Osteoblast (primary cell): Measurements from ENCODE around the gene GNS. TPM values are rescaled to one million over a fixed set of nuclear protein-coding genes. Genes with fewer than 3 reads are reported as not detected.

ENCODE experiments used
- DNase-seq: peaks from one replicate; pipeline ENCODE4 v3.0.0; 2011; ENCODE audit warnings: low spot score, mixed read lengths; ENCODE audit not compliant: insufficient read length; ENCODE audit errors: missing footprints
- H2AFZ ChIP-seq: 2 replicates; pipeline ENCODE4 v1.6.0; 2011; ENCODE audit warnings: mild to moderate bottlenecking, low read length
- H3K27ac ChIP-seq: 2 replicates; pipeline ENCODE4 v1.5.1; 2011; ENCODE audit warnings: mild to moderate bottlenecking, low read depth, low read length, moderate library complexity
- H3K27me3 ChIP-seq: 2 replicates; pipeline ENCODE4 v1.6.0; 2012; ENCODE audit warnings: mild to moderate bottlenecking, control low read depth, inconsistent platforms, low read length, moderate library complexity; ENCODE audit not compliant: insufficient read depth
- H3K36me3 ChIP-seq: 2 replicates; pipeline ENCODE4 v1.5.1; 2011; ENCODE audit warnings: mild to moderate bottlenecking, low read length, control low read depth, moderate library complexity; ENCODE audit not compliant: insufficient read depth
- H3K4me1 ChIP-seq: 2 replicates; pipeline ENCODE4 v1.5.1; 2011; ENCODE audit warnings: mild to moderate bottlenecking, low read length, control low read depth, moderate library complexity; ENCODE audit not compliant: insufficient read depth
- H3K4me2 ChIP-seq: 2 replicates; pipeline ENCODE4 v1.6.0; 2011; ENCODE audit warnings: mild to moderate bottlenecking, low read length; ENCODE audit not compliant: insufficient read depth
- H3K4me3 ChIP-seq: fragments of 200-600 bp; sonication (generic); 3 replicates; pipeline ENCODE4 v1.5.1; 2012; ENCODE audit warnings: mild to moderate bottlenecking, low read length, inconsistent platforms; ENCODE audit not compliant: insufficient read depth
- H3K79me2 ChIP-seq: 2 replicates; pipeline ENCODE4 v1.6.0; 2012; ENCODE audit warnings: mild to moderate bottlenecking, low read length, control low read depth, inconsistent platforms; ENCODE audit not compliant: insufficient read depth
- H3K9me3 ChIP-seq: 2 replicates; pipeline ENCODE4 v1.5.1; 2011; ENCODE audit warnings: low read depth, low read length, control low read depth
- H4K20me1 ChIP-seq: 2 replicates; pipeline ENCODE4 v1.6.0; 2012; ENCODE audit warnings: mild to moderate bottlenecking, low read length, control low read depth; ENCODE audit not compliant: insufficient read depth
- total RNA-seq: library from RNA; depleted of rRNA; stranded (reverse); fragments of >200 nt; gene quantifications from 2 replicates; pipeline ENCODE4 v1.2.3, GENCODE V29; 2012
- TF ChIP-seq, protein P1 (sequence below): IDR thresholded peaks from 2 replicates; pipeline ENCODE4 v1.5.1; 2011; ENCODE audit warnings: mild to moderate bottlenecking, low read depth, low read length, moderate library complexity; ENCODE audit errors: extremely low read depth

The GNS gene
- total RNA-seq, 1 donor = 277 TPM

DNA sequence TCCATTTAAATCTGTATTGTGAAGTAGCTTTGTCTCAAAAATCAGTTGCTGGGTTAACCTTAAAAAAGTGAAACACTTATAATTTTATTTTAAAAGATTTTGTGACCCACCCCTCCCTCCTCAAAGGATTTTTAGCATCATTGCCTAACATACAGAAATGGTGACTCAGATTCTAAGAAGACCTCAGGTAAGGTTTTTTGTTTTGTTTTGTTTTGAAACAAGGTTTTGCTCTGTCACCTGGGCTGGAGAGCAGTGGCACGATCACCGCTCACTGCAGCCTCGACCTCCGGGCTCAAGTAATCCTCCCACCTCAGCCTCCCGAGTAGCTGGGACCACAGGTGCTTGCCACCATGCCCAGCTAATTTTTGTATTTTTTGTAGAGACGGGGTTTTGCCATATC, 74.2 kb downstream of the GNS start:
- no peaks in the 10 kb centered on the region for H3K9me3 ChIP-seq
- TF ChIP-seq, protein P1, sequence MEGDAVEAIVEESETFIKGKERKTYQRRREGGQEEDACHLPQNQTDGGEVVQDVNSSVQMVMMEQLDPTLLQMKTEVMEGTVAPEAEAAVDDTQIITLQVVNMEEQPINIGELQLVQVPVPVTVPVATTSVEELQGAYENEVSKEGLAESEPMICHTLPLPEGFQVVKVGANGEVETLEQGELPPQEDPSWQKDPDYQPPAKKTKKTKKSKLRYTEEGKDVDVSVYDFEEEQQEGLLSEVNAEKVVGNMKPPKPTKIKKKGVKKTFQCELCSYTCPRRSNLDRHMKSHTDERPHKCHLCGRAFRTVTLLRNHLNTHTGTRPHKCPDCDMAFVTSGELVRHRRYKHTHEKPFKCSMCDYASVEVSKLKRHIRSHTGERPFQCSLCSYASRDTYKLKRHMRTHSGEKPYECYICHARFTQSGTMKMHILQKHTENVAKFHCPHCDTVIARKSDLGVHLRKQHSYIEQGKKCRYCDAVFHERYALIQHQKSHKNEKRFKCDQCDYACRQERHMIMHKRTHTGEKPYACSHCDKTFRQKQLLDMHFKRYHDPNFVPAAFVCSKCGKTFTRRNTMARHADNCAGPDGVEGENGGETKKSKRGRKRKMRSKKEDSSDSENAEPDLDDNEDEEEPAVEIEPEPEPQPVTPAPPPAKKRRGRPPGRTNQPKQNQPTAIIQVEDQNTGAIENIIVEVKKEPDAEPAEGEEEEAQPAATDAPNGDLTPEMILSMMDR = no peak
- no peaks in the 10 kb centered on the region for H4K20me1 ChIP-seq
- no peak overlapping the region for H2AFZ ChIP-seq
- H3K4me2 ChIP-seq = no peak overlapping the region
- no peaks in the 10 kb centered on the region for H3K27me3 ChIP-seq
- peaks cover 31% of the 10 kb centered on the region for H3K79me2 ChIP-seq
- H3K36me3 ChIP-seq = peaks cover 2% of the 10 kb centered on the region
- DNase-seq = no peak
- no peak overlapping the region for H3K4me3 ChIP-seq
- no peak overlapping the region for H3K27ac ChIP-seq
- peaks cover 7% of the 10 kb centered on the region for H3K4me1 ChIP-seq

GRCh38 chr12:64683816-64684543, 75.2 kb downstream of the GNS start:
- no peak overlapping the region for H3K4me2 ChIP-seq
- H3K27ac ChIP-seq = no peak overlapping the region
- no peak overlapping the region for H2AFZ ChIP-seq
- peaks cover 16% of the 10 kb centered on the region for H3K4me1 ChIP-seq
- no peaks in the 10 kb centered on the region for H4K20me1 ChIP-seq
- no peak for DNase-seq
- no peaks in the 10 kb centered on the region for H3K9me3 ChIP-seq
- TF ChIP-seq, protein P1 = no peak
- H3K36me3 ChIP-seq = peaks cover 2% of the 10 kb centered on the region
- H3K4me3 ChIP-seq = no peak overlapping the region
- peaks cover 31% of the 10 kb centered on the region for H3K79me2 ChIP-seq
- H3K27me3 ChIP-seq = no peaks in the 10 kb centered on the region

GRCh38 chr12:64682572-64683277, 76.5 kb downstream of the GNS start:
- H3K4me3 ChIP-seq = no peak overlapping the region
- no peak overlapping the region for H3K27ac ChIP-seq
- H3K27me3 ChIP-seq = no peaks in the 10 kb centered on the region
- no peak overlapping the region for H2AFZ ChIP-seq
- peak overlapping the region; percentile 23 for H3K4me2 ChIP-seq
- no peaks in the 10 kb centered on the region for H3K9me3 ChIP-seq
- peaks cover 19% of the 10 kb centered on the region for H3K4me1 ChIP-seq
- no peaks in the 10 kb centered on the region for H4K20me1 ChIP-seq
- peaks cover 42% of the 10 kb centered on the region for H3K79me2 ChIP-seq
- H3K36me3 ChIP-seq = peaks cover 2% of the 10 kb centered on the region
- TF ChIP-seq, protein P1 = no peak
- no peak for DNase-seq
